CD4-positive, alpha-beta T cell treated with Interleukin-4 for 1 hour (primary cell): ENCODE measurements around the gene PRKCH.

Experiments used
- DNase-seq, 2 donors: peaks; one replicate each; pipeline ENCODE4 v3.0.0-alpha.2; 2020 to 2022

The PRKCH gene

DNA sequence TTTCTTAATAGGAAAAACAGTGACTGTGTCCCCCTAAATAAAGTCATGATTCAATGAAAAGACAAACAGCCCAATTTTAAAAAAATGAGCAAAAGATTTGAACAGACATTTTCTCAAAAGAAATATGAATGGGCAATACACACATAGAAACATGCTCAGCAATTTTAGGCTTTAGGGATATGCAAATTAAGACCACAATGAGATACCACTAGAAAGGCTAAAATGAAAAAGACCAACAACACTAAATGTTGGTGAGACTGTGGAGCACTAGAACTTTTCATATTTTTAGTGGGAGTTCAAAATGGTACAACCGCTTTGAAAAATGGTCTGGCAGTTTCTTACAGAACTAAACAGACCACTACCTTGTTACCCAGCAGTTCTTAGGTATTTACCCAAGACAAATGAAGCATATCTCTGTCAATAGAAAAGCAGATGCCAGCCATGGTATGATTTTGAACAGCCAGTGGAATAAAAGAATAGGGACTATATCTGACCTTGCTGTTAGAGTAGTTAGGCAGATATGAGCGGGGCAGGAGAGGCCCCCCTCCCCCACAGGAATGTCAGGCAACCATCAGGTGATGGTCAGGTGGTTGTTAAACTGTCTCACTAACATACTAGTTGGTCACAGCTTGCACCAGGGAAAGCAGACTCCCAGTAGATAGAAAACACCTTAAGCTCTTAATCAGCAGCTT, 108.8 kb downstream of the PRKCH start:
- no peak for DNase-seq

DNA sequence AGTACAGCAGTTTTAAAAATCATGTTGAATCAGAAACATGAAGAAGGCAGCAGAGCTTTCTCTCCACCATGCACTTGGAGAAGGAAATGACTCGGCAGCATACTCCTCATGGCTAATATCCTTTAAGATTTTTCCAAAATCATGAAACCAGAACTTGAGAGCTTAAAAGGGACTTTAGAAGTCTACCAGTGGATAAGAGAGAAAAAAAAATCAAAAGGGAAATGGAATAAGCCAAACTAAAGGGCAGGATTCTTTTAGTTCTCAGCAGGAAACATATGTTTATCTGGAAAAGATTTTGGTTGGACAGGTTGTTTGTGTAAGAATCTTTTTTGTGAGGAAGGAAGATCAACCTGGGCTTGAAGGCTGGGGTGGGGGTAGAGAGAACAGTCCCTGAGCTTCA, 111.8 kb downstream of the PRKCH start:
- DNase-seq = no peak

DNA sequence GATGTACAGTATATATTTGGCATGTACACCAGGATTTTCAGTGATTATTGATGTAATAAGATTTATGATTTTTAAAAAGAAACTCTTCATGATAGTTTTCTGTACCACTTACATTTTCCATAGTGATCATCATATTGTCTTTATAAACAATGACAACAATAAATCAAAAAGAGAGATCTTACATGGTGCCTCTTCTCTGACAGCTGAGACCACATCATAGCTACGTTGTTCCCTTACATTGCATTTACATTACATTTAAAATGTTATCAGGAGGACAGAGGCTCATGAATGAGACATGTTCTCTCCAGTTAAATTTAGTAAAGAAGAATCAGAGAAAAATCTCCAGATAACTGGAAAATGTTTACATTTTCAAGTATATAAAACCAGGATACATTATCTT, 112.4 kb downstream of the PRKCH start:
- DNase-seq = no peak

DNA sequence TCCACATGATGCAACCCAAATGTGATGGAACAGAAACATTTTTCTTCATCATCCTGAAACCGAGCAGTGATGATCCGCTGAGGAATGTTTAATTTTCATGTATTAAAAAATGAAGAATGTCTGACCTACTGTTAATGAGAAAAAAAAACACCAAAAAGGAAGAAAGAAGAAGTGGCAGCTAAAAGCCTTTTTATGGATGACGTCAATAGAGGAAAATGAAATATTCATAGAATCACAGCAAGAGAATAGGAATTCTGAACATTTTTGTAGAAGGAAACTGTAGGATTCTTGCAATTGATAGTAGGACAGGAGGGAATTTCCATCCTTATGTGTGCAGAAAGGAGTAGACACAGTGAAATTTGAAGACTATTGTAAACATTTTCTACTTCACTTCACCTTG, 112.9 kb downstream of the PRKCH start:
- DNase-seq = no peak

DNA sequence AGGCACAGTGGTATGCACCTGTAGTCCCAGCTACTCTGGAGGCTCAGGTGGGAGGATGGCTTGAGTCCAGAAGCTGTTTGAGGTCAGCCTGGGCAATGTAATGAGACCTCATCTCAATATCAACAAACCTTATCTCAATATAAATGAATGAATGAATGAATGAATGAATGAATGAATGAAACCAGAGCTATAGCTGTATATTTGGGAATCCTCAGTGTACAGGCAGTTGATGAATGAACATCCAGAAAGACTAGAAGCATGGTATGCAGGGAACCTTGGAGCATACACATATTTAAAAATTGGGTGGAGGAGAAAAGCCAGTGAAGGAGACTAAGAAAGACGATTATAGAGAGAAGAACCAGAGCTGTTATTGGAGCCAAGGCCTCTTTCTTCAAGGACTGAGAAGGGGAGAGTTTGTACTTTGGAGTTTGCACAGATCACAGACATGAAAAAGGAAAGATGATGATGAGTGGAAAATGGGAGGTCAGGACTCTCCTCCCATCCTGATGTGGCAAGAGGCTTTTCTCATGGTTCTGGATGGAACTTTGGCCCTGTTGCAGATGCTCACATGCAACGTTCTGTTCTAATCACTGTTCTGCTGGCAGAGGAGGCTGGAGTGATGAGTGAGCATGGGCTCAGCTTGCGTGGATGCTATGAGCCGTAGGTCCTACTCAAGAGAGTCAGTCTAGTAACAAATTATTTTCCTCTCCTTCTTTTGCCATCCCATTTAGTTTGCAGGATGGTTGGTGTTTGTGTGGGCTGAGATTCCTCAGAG, 114.4 kb downstream of the PRKCH start:
- no peak for DNase-seq

DNA sequence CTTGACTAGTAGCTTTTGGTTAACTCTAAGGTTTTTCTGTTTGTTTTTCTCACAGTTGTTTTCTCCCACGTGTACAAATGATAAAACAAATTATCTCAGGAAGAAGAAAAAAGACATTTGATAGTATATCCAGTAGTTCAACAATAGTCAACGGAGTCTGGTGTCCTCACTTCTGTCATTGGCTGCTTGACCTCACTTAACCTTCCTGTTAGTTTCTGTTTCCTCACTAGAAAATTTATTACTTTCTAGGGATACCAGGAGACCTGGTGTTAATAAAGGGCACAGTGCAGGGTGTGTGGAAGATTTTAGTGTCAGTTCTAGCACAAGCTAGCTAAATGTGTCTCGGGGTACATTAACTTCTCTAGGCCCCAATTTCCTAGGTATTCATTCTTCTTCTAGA, 116.0 kb downstream of the PRKCH start:
- DNase-seq = no peak

DNA sequence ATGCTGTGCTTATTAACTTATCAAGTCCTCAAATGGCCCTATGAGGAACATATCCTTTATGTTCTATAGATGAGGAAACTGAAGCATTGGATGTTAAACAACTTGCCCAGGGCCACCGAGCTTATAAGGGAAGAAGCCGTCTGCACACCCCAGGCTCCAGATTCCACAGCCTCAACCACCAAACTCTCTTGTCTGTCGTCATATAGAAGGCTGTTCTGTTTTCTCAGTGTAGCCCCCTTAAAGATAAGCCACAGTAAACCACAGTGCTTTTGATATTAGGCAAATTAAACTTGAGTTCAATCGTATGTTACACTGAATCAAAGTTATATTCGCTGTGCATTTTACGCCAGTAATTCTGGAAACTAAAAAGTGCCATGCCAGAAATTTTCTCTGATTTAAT, 116.7 kb downstream of the PRKCH start:
- no peak for DNase-seq

DNA sequence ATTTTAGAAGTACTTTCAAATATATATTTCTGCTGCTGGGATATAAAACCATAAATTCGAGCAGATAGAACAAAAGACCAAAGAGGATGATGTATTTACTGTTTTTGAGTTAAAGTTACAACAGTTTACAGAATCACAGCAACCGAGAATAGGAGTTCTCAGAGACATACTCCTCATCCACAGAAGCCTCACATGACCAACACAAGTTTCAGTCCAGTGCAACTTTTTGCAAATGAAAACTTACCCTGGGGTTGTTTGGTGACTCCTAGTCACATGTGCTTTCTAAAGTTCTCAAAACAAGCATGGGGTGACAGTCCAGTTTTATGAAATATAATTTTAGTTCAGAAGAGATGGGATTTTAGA, 117.1 kb downstream of the PRKCH start:
- DNase-seq = no peak

DNA sequence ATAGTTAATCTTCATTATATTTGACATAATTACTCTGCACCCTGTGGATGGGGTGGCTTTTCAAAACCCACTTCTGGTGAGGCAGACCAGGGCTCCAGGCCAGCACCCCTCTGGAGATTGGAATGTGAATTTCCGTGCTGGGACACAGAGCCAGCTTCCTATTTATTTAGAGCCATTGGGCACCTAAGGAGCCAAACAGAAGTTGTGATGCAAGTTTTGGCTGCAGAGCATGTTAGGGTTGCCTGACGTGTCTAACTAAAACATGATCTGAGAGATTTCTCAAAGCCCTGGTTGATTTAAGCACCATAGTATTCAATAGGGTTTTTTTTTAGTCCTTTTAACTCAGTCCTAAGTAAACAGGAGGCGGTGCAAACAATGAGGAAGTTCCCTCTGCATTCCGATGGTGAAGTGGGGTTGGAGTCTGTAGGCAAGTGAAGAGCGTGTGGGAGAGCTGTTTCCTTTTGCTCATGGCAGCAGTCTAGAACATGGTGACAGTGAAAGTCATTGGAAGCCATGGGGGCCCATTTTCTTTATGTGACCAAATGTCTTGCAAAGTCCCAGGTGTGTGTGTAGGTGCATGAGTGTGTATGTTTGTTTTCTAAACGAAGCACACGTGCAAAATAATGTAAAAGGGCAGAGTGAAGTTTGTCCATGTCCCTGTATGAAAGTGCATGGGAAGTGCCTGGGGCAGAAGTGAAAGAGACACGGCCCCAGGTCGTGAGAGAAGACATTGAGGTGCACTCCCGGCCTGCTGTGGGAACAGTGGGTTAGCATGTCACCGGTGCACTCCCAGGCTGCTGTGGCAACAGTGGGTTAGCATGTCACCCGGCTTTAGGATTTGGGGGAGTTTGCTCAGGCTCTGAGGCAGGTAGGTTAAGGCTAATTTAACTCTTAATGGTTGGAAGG, 117.7 kb downstream of the PRKCH start:
- peak; percentile 27 to 40 for DNase-seq

DNA sequence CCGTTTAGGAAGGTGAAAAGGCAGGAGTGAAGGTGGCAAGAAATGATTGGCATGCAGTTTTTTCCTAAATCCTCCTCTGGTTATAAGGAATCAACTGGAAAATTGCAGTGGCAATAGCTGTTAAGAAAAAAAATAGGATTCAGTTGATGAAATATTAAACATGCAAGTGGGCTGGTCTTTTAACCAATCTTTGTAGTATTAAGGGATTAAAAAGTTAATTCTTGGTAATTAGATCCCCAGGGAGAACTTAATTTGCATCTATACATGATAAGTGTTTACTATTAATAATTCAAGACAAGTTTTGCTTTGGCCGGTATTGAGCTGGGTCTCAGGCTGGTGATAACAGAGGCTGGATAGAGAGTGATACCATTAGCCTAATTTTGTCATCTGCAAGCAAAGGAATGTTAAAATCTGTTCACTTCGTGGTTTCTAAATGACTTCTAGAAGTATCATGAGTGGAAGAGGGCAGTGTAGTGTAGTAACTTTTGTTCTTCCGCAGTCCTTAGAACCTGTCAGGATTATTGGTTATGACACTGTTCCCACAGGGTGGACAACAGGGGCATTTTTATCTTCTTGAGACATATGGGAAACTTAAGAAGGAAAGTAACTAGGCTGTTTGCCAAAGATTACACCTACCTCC, 118.5 kb downstream of the PRKCH start:
- no peak for DNase-seq

DNA sequence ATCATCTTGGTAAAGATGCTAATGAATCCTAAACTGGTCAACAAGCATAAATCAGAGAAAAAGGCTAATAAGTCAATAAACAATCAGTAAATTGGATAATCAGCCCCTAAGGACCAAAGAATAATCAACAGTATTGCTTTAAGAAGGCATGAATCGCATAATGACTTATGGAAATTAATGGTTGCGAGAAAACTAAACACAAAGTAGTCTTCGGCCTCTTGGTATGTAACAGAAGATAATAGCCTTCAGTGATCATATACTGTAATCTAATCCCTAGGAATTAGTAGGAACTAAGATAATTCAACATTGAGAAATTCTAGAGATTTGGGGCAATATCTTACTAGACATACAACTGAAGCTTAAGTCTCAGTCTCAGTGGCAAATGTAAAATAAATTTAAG, 122.1 kb downstream of the PRKCH start:
- DNase-seq = no peak

DNA sequence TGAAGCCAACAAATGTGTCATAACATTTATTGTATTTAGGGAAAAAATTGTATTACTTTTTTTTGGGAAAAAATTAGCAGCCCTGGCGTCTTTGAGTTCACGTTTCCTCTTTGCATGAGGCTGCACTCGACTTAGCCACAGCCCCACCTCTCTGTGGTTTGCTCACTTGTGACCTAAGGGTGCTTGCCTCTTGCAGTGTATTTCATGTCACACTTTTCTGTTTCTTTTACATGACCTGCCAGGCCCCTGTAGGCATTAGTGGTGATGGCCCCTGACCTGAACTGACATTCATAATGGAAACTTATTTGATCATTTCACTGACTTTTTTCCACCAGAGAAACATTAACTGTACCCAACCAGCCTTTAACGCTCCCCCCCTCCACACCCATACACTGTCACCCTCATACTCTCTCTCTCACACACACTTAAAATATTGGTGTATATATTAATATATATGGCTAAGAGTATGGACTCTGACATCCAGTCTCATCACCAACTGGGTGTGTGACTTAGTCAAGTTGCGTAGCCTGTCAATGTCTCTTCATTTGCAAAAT, 122.9 kb downstream of the PRKCH start:
- DNase-seq = peak; percentile 66 to 72

DNA sequence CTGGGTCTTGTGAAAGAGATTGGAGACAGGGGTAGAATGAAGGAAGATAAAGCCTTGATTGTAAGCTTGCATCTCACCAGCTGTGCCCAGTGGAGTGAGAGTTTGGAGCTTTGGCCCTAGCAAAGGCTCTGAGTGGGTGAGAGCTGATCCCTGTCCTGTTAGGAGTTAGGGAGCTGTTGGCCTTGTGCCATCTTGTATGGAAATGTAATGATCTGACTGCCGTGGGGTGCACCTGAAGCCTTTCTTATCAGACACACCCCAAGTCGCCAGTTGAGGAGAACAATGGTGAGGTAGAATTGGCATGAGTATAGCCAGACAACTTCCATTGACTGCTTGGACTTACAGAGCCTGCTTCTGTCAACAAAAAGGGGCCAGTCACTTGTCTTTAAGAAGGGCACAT, 130.1 kb downstream of the PRKCH start:
- DNase-seq = no peak

DNA sequence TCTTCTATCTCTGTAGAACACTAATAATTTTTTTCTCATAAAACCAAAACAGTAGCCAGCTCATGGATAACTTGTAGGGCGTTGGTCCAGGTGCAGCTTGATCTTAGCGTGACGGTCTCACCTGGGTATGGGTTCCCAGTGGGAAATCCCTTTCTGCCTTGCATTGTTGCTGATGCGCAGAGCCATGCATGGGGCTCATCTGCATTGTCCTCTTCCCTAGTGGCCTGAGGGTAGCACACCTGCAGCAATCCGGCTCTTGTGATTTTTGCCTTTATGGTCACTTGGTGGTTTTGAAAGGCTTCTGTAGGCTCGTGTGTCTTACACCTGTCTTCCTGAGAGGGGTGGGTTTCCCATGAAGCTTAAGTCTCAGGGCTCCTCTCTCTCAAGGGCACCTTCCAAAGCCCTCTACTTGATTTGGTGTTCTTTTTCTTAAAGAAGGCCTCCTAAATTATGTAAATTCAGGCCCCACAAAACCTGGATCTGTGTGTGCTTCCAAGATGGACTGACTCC, 130.6 kb downstream of the PRKCH start:
- no peak for DNase-seq

DNA sequence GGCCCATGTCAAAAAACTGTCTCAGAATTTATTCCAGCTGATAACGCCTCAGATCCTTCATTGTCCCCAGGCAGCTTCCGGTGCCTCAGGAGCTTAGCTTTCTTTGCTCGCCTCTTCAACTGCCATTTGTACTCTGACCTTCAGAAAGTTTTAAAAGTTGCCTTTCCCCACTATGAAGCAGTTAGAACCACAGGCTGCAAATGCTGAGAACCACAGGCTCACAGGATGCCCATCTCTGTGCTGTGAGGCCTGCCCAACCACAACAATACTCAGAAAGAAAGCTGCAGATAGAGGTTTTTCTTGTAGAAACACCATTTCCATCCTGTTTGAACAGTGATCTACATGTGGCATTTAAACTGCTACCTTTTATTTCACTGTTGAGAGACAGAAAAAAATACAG, 131.1 kb downstream of the PRKCH start:
- DNase-seq = peak; percentile 66 to 78

DNA sequence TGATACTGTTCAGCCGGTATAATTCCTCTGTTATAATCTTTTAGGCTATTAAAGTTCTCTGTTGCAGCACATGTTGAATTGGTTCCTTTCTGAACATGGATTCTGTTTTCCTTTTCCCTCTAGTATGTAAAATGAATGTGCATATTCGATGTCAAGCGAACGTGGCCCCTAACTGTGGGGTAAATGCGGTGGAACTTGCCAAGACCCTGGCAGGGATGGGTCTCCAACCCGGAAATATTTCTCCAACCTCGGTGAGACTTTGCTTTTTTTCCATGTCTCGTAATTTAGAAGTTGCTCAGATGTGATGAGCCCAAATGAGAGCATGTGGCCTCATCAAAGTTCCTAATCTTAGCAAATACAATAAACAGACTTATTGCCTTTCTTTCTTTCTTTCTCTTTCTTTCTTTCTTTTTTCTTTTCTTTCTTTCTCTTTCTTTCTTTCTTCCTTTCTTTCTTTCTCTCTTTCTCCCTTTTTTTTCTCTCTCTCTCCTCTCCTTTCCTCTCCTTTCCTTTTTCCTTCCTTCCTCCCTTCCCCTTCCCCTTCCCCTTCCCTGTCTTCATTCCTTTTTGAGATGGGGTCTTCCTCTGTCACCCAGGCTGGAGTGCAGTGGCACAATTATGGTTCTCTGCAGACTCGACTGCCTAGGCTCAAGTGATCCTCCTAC, 131.9 kb downstream of the PRKCH start:
- DNase-seq = no peak

DNA sequence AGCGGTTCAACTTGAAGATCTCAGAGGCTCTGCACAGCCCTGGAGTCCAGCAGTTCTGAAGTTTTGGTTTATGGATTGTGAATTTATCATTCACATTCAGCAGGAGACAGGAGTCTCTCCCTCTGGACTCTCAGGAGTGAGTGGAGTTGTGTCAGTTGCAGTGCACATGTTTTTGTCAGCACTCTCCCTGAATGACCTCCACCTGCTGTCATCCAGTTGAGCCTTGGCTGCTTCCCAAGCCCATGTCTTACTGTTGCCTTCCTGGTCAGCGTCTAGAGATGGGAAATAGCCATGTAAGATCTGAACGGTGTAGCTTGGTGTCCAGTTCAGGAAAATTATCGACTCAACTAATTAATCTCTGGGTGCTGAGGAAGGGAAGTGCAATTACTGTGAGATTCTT, 133.2 kb downstream of the PRKCH start:
- DNase-seq = no peak

DNA sequence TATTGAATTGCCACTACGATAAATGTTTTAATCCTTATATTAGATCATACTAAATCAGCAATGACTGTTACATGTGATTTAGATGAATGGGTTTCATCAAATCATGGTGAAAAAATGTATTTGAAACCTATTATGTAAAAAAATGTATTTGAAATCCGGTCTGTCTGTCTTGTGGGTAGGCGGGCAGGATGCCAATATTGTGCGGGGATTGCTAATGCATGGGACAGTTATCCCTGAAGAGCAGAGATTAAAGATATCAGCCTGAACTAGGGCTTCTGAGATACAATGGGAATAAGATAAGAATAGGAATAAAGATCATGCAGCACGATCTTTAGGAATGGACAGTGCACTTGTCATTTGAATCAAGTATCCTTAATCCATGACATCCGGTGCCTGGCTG, 134.0 kb downstream of the PRKCH start:
- DNase-seq = no peak

DNA sequence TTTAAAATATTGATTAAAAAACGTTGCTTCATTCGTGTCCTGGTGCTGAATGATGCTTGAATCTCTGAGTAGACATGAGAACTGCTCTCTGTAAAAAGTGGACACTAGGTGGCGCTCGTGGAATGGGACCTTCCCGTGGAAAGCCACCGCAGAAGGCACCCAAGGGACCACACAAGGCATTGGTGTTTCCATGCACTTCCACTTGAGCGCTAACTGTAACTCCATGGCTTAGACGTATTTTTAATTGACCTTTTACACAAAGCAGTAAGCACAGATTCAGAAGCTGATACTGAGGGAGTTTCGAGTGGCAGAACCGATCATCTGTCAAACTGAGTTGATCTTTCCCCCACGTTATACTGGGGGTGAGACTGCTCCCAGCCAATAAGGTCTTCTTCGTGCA, 135.3 kb downstream of the PRKCH start:
- DNase-seq = peak; percentile 83 to 84

DNA sequence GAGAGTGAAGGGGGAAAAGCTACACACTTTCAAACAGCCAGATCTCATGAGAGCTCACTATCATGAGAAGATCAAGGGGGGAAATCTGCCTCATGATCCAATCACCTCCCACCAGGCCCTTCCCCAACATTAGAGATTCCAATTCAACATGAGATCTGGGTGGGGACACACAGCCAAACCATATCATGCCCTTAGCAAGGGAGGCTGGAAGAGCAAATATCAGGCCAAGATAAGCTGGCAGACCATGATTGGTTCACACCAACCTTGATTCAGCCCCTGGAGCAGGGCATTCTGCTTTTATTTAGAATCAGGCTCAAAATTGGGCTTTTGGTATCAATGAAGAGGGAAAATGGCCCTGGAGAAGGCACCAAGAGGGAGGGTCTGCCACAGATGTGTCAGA, 137.4 kb downstream of the PRKCH start:
- no peak for DNase-seq

DNA sequence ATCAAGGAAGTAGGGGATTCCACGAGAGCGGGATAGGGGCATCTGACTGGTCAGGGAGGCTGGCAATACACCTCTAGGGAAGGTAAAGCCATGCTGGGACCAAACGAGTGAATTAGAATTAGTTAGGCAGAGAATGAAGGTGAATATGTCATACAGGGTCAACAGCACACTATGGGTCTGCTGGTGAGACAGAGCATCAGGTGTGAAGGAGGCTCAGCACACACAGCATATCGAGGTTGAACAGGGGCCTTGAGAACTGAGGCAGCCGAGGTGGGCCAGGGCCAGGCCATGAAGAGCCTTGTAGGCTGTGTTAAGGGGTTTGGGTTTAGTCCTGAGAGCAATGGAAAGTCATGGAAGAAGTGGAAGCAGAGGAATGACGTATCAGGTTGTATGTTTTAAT, 137.8 kb downstream of the PRKCH start:
- no peak for DNase-seq

DNA sequence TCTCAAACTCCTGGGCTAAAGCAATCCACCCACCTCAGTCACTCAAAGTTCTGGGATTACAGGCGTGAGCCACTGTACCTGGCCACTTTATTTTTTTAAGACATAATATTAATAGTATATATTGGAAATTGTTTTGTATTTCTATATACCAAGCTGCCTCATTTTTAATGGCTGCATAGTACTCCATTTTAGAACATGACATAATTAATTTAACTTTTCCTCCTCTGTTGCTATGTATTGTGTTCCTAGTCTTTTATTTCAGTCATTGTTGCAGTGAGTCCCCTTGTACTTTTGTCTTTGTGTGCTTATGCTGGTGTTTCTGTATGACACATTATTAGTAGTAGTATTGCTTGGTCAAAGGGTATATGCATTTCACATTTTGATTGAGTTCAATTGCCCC, 138.7 kb downstream of the PRKCH start:
- DNase-seq = no peak
